Measurements from ENCODE around the gene SKI.
"Not testable (repeated sequence)": the region's sequence is repeated elsewhere in the genome, so short reads cannot be mapped to it uniquely, and the experiment has no call there.

SKI gene

GRCh38 chr1:2242814-2243725 is 15.0 kb downstream of the SKI start:
- DNase-seq (ENCODE audit: low spot score) = no peak

GRCh38 chr1:2247045-2247394 is 18.9 kb downstream of the SKI start:
- DNase-seq (ENCODE audit: low spot score) = not testable (repeated sequence)

- DNase-seq (ENCODE audit: low spot score) = no peak
Measured at GRCh38 chr1:2247760-2248126, 19.6 kb downstream of the SKI start.

DNA sequence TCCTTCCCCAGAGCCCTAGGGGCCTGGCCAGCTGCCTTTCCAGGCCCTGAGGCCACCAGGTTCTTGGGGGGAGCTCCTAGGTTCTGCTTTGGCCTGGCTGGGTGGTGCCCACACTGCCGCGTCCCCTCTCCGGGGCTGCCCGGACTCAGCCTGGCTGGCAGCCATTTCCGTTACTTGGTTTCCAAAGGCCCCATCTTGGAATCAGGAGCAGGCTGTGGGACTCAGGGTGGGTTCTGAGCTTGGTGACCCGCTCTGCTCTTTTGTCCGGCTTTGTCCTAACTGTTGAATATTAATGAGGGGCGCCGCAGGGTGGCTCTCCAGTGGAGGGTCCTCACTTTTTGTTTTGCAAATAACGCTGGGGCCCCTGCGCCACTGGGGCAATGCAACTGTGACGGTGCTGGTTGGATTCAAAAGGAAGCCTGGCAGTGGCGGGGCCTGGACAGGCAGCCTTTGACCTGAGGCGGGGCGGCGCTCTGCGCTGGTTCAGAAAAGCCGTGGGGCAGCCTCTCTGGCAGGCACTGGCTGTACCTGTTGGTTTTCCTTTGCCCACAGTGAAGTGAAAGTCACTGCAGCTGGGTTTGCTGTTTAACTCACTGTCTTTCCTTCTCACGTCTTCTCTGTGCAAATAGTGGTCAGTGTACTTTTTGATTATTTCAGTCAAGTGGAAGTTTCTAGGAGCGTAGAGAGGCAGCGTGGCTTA is 20.2 kb downstream of the SKI start:
- DNase-seq (ENCODE audit: low spot score) = no peak

DNA sequence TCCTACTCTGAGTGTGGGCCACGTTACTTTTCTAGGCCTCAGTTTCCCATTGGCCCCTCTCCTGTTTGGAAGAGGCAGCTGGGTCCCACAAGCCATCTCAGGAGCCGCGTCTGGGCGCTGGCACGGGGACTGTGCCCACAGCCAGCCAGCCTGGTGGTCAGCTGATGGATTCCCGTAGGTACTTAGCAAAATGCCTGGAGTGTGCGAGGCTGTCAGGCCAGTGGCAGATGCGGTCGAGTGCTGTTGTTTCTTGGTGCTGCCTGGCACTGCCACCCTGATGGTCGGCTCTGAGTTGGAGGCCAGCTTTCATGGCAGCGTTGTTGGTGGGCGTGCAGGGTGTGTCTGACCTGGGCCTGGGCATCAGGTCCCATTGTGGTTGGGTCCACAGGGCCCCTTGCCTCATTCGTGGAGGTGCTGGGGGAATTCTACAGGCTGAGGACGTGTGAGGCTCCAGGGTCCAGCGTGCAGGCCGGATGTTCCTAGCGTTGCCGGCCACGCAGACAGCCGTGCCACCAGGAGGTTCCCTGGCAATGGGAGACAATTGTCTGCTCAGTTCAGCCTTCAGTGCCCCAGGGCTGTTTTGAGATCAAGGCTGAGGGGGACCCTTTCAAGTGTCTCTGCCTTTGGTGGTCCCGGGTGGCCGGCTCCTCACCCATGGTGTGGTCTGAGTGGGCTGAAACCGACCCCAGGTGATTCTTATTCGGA is 20.9 kb downstream of the SKI start:
- DNase-seq (ENCODE audit: low spot score) = no peak

- no peak for DNase-seq (ENCODE audit: low spot score)
Measured at GRCh38 chr1:2249559-2249906, 21.4 kb downstream of the SKI start.

GRCh38 chr1:2250721-2251281 is 22.7 kb downstream of the SKI start:
- DNase-seq (ENCODE audit: low spot score) = no peak

- no peak for DNase-seq (ENCODE audit: low spot score)
Measured at GRCh38 chr1:2251363-2251762, 23.2 kb downstream of the SKI start.

DNA sequence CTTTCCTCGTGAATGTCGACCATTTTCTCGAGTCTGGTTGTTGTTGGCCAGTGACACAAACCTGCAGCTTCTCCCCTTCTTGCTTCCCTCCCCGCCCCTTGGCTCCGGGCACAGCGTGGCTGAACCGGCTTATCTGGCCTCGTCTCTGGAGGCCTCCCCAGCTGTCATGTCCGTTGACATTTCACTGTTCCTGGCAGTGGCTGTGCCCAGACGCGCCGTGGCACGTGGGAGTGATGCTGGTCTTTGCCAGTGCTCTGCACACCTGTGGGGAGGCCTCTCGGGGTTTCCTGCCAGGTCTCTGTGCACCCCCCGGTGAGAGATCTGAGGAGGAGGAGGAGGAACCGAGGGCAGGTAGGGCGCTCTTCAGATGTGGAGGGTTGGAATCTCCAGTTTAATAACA is 23.7 kb downstream of the SKI start:
- no peak for DNase-seq (ENCODE audit: low spot score)

DNA sequence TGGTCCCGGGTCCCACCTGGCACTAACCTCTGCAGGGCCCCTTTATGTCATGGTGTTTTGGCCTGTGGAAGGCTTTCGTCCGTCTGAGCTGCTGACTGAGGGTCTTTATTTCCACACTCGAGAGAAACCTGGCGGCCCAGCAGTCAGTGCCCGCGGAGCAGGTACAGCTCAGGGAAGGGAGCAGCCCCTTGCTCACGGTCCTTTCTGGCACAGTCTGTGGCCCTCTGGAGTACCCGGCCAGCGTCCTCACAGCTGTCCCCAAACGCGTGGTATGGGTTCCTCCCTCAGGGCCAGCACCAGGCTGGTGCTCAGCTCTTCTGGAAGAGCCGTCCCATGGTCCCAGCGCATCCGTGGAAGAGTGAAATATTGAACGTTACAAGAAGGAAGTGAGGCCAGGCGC is 24.3 kb downstream of the SKI start:
- DNase-seq (ENCODE audit: low spot score) = no peak

- no peak for DNase-seq (ENCODE audit: low spot score)
Measured at GRCh38 chr1:2253036-2253796, 25.1 kb downstream of the SKI start.

DNA sequence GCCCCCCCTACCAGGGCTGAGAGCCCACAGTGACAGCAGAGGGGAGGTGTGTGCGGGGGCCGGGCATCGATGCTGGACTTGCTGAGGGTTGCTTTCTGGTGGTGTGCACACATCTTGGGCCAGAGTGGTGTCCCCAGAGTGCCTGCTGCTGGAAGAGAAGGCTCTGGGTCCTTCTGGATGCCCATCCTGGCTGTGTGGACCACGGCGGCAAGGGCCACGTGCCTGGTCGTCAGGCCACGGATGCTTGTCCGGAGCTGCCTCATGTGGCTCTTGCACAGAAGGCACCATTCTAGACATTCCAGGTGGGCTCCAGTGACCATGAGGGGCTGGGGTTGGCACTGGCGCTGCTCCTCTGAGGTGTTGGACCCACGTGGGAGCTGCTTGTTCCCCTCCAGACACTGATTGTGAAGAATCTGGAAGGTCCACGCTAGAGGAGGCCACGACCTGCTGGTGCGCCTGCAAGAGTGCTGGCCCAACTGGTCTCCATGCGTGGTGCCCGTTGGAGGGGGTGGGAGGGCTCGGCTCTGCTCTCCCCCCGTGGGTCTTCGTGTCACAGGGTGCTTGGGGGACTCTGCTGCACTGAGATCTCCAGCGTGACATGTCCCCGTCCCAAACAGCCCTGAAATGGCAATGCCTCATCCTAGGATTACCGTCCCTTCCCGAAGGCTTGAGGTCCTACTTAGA is 25.8 kb downstream of the SKI start:
- DNase-seq (ENCODE audit: low spot score) = no peak

DNA sequence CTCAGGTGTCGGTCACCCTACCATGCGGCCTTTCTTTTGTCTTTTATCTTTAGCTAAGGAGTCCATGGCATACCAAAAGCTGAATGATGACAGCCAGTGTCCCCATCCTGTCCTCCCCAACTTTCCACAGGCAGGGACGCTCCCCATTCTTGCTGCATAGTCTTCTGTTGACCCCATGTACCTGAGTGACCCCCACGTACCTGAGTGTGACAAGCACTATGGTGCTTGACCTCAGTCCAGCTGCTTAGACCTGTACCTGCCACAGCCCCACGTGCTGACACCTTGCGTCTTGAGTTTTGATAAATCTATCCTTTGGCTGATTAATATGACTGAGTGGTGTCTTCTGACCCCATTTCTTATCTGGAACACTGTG is 26.9 kb downstream of the SKI start:
- DNase-seq (ENCODE audit: low spot score) = no peak

DNA sequence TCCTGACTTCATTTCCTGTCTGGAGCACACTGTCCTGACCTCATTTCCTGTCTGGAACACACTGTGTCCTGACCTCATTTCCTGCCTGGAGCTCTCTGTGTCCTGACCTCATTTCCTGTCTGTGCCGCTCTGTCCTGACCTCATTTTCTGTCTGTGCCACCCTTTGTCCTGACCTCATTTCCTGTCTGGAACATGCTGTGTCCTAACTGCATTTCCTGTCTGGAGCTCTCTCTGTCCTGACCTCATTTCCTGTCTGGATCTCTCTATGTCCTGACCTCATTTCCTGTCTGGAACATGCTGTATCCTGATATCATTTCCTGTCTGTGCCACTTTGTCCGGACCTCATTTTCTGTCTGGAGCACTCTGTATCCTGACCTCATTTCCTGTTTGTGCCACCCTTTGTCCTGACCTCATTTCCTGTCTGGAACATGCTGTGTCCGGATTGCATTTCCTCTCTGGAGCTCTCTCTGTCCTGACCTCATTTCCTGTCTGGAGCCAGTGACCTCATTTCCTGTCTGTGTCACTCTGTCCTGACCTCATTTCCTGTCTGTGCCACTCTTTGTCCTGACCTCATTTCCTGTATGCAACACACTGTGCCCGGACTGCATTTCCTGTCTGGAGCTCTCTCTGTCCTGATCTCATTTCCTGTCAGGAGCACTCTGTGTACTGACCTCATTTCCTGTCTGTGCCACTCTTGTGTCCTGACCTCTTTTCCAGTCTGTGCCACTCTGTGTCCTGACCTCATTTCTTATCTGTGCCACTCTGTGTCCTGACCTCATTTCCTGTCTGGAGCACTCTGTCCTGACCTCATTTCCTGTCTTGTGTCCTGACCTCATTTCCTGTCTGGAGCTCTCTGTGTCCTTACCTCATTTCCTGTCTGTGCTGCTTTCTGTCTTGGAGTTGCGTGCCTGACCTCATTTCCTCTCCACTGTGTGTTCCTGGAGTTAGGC is 27.6 kb downstream of the SKI start:
- DNase-seq (ENCODE audit: low spot score) = peak; percentile 78

DNA sequence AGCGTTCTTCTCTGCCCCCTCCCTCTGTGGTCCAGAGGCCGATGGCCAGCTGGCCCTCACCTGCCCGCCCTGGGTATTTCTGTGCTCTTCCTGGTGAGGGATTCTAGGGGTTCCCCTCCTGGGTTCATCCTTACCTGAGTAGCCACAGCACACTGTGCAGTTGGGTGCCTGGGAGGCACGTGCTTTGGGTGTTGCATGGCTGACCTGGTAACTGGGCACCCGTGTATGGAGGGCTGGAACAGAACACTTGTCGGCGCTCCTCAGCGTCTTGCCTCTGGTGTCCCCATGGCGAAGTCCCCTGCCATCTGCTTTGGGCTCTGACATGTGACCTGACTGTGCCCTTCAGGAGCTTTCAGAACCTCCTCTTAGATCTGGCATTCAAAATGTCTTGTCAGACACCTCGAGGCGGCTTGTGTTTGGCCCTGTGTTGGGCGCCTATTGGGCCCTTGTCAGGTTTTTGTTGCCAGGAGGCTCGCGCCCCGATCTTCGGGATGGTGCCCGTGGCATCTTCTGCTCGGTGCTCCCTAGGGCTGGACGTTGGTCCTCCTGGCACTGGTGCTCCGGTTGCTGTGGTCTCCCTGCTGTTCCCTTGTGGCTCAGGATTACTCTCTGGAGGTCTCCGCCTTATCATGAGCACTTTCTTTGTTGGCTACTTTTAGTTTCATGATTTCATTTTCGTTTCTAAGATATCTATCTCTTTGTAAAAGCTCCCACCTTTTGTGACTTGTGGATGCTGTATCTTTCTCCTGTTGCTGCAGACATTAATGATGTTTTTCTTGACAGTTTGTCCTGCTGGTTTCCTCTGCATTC is 28.5 kb downstream of the SKI start:
- no peak for DNase-seq (ENCODE audit: low spot score)

GRCh38 chr1:2257245-2257627 is 29.1 kb downstream of the SKI start:
- DNase-seq (ENCODE audit: low spot score) = no peak

DNA sequence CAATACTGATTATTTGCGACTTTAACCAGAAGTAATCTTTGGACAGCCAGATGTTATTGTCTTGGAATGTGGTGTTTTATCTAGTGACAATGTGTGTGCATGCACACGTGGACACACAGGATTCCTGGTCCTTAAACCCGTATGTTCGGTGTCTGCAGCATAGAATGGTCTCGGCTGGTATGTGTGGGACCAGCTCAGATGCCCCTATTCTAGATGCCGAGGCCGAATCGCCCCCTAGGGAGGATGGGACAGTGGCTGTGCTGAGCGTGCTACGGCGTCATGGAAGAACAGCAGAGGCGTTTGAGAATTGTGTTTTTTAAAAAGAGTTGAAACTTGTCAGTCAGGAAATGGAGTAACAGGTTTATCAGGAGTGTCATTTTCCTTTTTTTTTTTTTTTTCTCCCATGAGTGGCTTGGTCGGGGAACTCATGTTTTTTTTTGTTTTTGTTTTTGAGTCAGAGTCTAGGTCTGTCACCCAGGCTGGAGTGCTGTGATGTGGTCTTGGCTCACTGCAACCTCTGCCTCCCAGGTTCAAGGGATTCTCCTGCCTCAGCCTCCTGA is 30.1 kb downstream of the SKI start:
- DNase-seq (ENCODE audit: low spot score) = no peak

- peak; percentile 63 for DNase-seq (ENCODE audit: low spot score)
Measured at GRCh38 chr1:2258996-2259395, 30.9 kb downstream of the SKI start.

All from CD4-positive, alpha-beta T cell treated with Interleukin-2 at 100 ng/mL for 4 hours (primary cell).